ENCODE data around the gene SERTAD3.
A peak's percentile ranks its signal among the peaks of the same experiment; 100 is the strongest.
"Not testable (repeated sequence)": the region's sequence is repeated elsewhere in the genome, so short reads cannot be mapped to it uniquely, and the experiment has no call there.

SERTAD3 gene

GRCh38 chr19:40457953-40458596 lies 13.9 kb upstream of the SERTAD3 start:
- no peak for DNase-seq (ENCODE audit: low read depth)

- DNase-seq (ENCODE audit: low read depth) = no peak
Observed at GRCh38 chr19:40457048-40457447, 12.9 kb upstream of the SERTAD3 start.

- not testable (repeated sequence) for DNase-seq (ENCODE audit: low read depth)
Observed at GRCh38 chr19:40453943-40454342, 9.8 kb upstream of the SERTAD3 start.

- DNase-seq (ENCODE audit: low read depth) = no peak
Observed at GRCh38 chr19:40453151-40453735, 9.1 kb upstream of the SERTAD3 start.

GRCh38 chr19:40452016-40452415 lies 7.9 kb upstream of the SERTAD3 start:
- no peak for DNase-seq (ENCODE audit: low read depth)

GRCh38 chr19:40450664-40451063 lies 6.5 kb upstream of the SERTAD3 start:
- no peak for DNase-seq (ENCODE audit: low read depth)

- DNase-seq (ENCODE audit: low read depth) = no peak
Observed at GRCh38 chr19:40449506-40449905, 5.4 kb upstream of the SERTAD3 start.

- no peak for DNase-seq (ENCODE audit: low read depth)
Observed at GRCh38 chr19:40446263-40446784, 2.2 kb upstream of the SERTAD3 start.

- DNase-seq (ENCODE audit: low read depth) = no peak
Observed at GRCh38 chr19:40445780-40446262, 1.7 kb upstream of the SERTAD3 start.

GRCh38 chr19:40444825-40445312 lies 734 bp upstream of the SERTAD3 start:
- DNase-seq (ENCODE audit: low read depth) = no peak

- DNase-seq (ENCODE audit: low read depth) = peak; percentile 100
Observed at GRCh38 chr19:40443131-40443999, 770 bp downstream of the SERTAD3 start.

GRCh38 chr19:40442328-40443130 lies 1.6 kb downstream of the SERTAD3 start:
- no peak for DNase-seq (ENCODE audit: low read depth)

GRCh38 chr19:40441719-40442253 lies 2.3 kb downstream of the SERTAD3 start:
- DNase-seq (ENCODE audit: low read depth) = no peak

GRCh38 chr19:40438284-40438683 lies 5.9 kb downstream of the SERTAD3 start:
- DNase-seq (ENCODE audit: low read depth) = no peak

- peak; percentile 82 for DNase-seq (ENCODE audit: low read depth)
Observed at GRCh38 chr19:40433391-40434216, 10.5 kb downstream of the SERTAD3 start.

GRCh38 chr19:40432760-40433159 lies 11.4 kb downstream of the SERTAD3 start:
- DNase-seq (ENCODE audit: low read depth) = not testable (repeated sequence)

GRCh38 chr19:40431698-40432097 lies 12.4 kb downstream of the SERTAD3 start:
- DNase-seq (ENCODE audit: low read depth) = no peak

GRCh38 chr19:40430242-40430641 lies 13.9 kb downstream of the SERTAD3 start:
- not testable (repeated sequence) for DNase-seq (ENCODE audit: low read depth)

GRCh38 chr19:40428197-40428596 lies 15.9 kb downstream of the SERTAD3 start:
- not testable (repeated sequence) for DNase-seq (ENCODE audit: low read depth)
